RWPE1 (cell line): ENCODE data around the gene LAPTM5.

Source experiments
- CTCF ChIA-PET: fragments of 350-600 bp; sonication (Branson Sonifier 250); formaldehyde crosslinking; extraction: SDS; loops from one replicate; lab custom pipeline; 2021; lab: Yijun Ruan, JAX
- POLR2A ChIA-PET: fragments of 400-600 bp; formaldehyde crosslinking; extraction: SDS; loops from one replicate; lab custom pipeline; 2020; ENCODE audit warnings: antibody characterized with exemption; ENCODE audit not compliant: low non-redundant PET; lab: Yijun Ruan, JAX
- DNase-seq: peaks from one replicate; pipeline ENCODE4 v3.0.0; 2012; ENCODE audit warnings: low spot score
- H3K27ac ChIP-seq: fragments of 450-650 bp; 2 replicates; pipeline ENCODE4 v1.5.1; 2017
- CTCF ChIP-seq: fragments of 450-650 bp; conservative IDR thresholded peaks from 2 replicates; pipeline ENCODE4 v1.5.1; 2017; ENCODE audit warnings: low read depth, mild to moderate bottlenecking

Gene LAPTM5

GRCh38 chr1:30762930-30763650 is 5.5 kb upstream of the LAPTM5 start:
- H3K27ac ChIP-seq: no peak overlapping the region
- TF ChIP-seq CTCF: no peak
- DNase-seq: no peak
- ChIA-PET CTCF (interaction anchor here (0.7 to 1.5 kb wide), 2 partner anchors 9 to 44 kb away, joined by 4 read pairs; no protein-coding TSS in a partner anchor), POLR2A (no interaction called here)

GRCh38 chr1:30762152-30762929 is 4.8 kb upstream of the LAPTM5 start:
- CTCF ChIA-PET: interaction anchor here (0.7 to 1.5 kb wide), 2 partner anchors 8 to 43 kb away, joined by 4 read pairs; no protein-coding TSS in a partner anchor
- DNase-seq: no peak

GRCh38 chr1:30761381-30762151 is 4.0 kb upstream of the LAPTM5 start:
- no peak overlapping the region for H3K27ac ChIP-seq
- ChIA-PET POLR2A (no interaction called here), CTCF (interaction anchor here (0.8 to 1.0 kb wide), 2 partner anchors 17 to 21 kb away, joined by 4 read pairs; no protein-coding TSS in a partner anchor)
- TF ChIP-seq CTCF: no peak
- no peak for DNase-seq

More at GRCh38 chr1:30762152-30762929, 4.8 kb upstream of the LAPTM5 start:
- no peak for TF ChIP-seq CTCF
- no peak overlapping the region for H3K27ac ChIP-seq
- POLR2A ChIA-PET: no interaction called here

- TF ChIP-seq CTCF: no peak
- no peak for DNase-seq
- ChIA-PET POLR2A (no interaction called here), CTCF (interaction anchor here (0.5 to 1.0 kb wide), 3 partner anchors 17 to 583 kb away, joined by 4 to 5 read pairs (median 4); no protein-coding TSS in a partner anchor)
- H3K27ac ChIP-seq: no peak overlapping the region
Observed at GRCh38 chr1:30760596-30761324, 3.2 kb upstream of the LAPTM5 start.

GRCh38 chr1:30759718-30760281 is 2.2 kb upstream of the LAPTM5 start:
- no peak for TF ChIP-seq CTCF
- CTCF ChIA-PET: no interaction called here
- DNase-seq: no peak
- POLR2A ChIA-PET: no interaction called here
- H3K27ac ChIP-seq: no peak overlapping the region
